ENCODE data around the gene PCDH15.

The PCDH15 gene

GRCh38 chr10:54148508-54148907, 652.5 kb downstream of the PCDH15 start:
- FAIRE-seq, result no peak
- DNase-seq (ENCODE audit: insufficient read length, low spot score), result no peak

GRCh38 chr10:54139819-54140428, 661.1 kb downstream of the PCDH15 start:
- FAIRE-seq (no peak), DNase-seq (ENCODE audit: insufficient read length, low spot score) (no peak)

- FAIRE-seq, result no peak
- DNase-seq (ENCODE audit: insufficient read length, low spot score), result no peak
Observed at GRCh38 chr10:54137396-54137795, 663.6 kb downstream of the PCDH15 start.

GRCh38 chr10:54133203-54133602, 667.8 kb downstream of the PCDH15 start:
- FAIRE-seq (no peak), DNase-seq (ENCODE audit: insufficient read length, low spot score) (no peak)

GRCh38 chr10:54131833-54132232, 669.2 kb downstream of the PCDH15 start:
- FAIRE-seq (no peak), DNase-seq (ENCODE audit: insufficient read length, low spot score) (no peak)

- DNase-seq (ENCODE audit: insufficient read length, low spot score) (no peak), FAIRE-seq (no peak)
Observed at GRCh38 chr10:54130394-54130793, 670.6 kb downstream of the PCDH15 start.

- no peak for FAIRE-seq
- no peak for DNase-seq (ENCODE audit: insufficient read length, low spot score)
Observed at GRCh38 chr10:54125098-54125747, 675.8 kb downstream of the PCDH15 start.

- FAIRE-seq, result no peak
- DNase-seq (ENCODE audit: insufficient read length, low spot score), result no peak
Observed at GRCh38 chr10:54124209-54124885, 676.7 kb downstream of the PCDH15 start.

- DNase-seq (ENCODE audit: insufficient read length, low spot score), result no peak
- no peak for FAIRE-seq
Observed at GRCh38 chr10:54120806-54121205, 680.2 kb downstream of the PCDH15 start.

- FAIRE-seq, result no peak
- DNase-seq (ENCODE audit: insufficient read length, low spot score), result no peak
Observed at GRCh38 chr10:54108961-54109360, 692.1 kb downstream of the PCDH15 start.

GRCh38 chr10:54096892-54097291, 704.1 kb downstream of the PCDH15 start:
- no peak for DNase-seq (ENCODE audit: insufficient read length, low spot score)
- no peak for FAIRE-seq

GRCh38 chr10:54094321-54094720, 706.7 kb downstream of the PCDH15 start:
- FAIRE-seq, result no peak
- no peak for DNase-seq (ENCODE audit: insufficient read length, low spot score)

GRCh38 chr10:54091237-54091636, 709.8 kb downstream of the PCDH15 start:
- FAIRE-seq, result no peak

GRCh38 chr10:54081950-54082349, 719.1 kb downstream of the PCDH15 start:
- no peak for DNase-seq (ENCODE audit: insufficient read length, low spot score)
- FAIRE-seq, result no peak

More at GRCh38 chr10:54091237-54091636, 709.8 kb downstream of the PCDH15 start:
- no peak for DNase-seq (ENCODE audit: insufficient read length, low spot score)

GRCh38 chr10:54067361-54067760, 733.7 kb downstream of the PCDH15 start:
- FAIRE-seq (no peak), DNase-seq (ENCODE audit: insufficient read length, low spot score) (no peak)

- FAIRE-seq (no peak), DNase-seq (ENCODE audit: insufficient read length, low spot score) (no peak)
Observed at GRCh38 chr10:54066646-54067045, 734.4 kb downstream of the PCDH15 start.

GRCh38 chr10:54065106-54065505, 735.9 kb downstream of the PCDH15 start:
- DNase-seq (ENCODE audit: insufficient read length, low spot score), result no peak
- FAIRE-seq, result no peak

- no peak for FAIRE-seq
- DNase-seq (ENCODE audit: insufficient read length, low spot score), result no peak
Observed at GRCh38 chr10:54064215-54064614, 736.8 kb downstream of the PCDH15 start.

- DNase-seq (ENCODE audit: insufficient read length, low spot score) (no peak), FAIRE-seq (no peak)
Observed at GRCh38 chr10:54063514-54063913, 737.5 kb downstream of the PCDH15 start.

GRCh38 chr10:54060572-54060971, 740.5 kb downstream of the PCDH15 start:
- FAIRE-seq (no peak), DNase-seq (ENCODE audit: insufficient read length, low spot score) (no peak)

- FAIRE-seq (no peak), DNase-seq (ENCODE audit: insufficient read length, low spot score) (no peak)
Observed at GRCh38 chr10:54057357-54057756, 743.7 kb downstream of the PCDH15 start.

GRCh38 chr10:54026340-54026739, 774.7 kb downstream of the PCDH15 start:
- FAIRE-seq, result no peak
- no peak for DNase-seq (ENCODE audit: insufficient read length, low spot score)
